GM19467 (cell line): ENCODE measurements around the gene AOAH.

Experiments
- ATAC-seq: cut with Tn5 transposase; IDR thresholded peaks from one replicate; pipeline ENCODE4 v1.9.1; 2021; ENCODE audit warnings: mild to moderate bottlenecking, moderate library complexity; ENCODE audit not compliant: unreplicated experiment

The AOAH gene

GRCh38 chr7:36564489-36564888 lies 159.8 kb downstream of the AOAH start:
- ATAC-seq, result no peak

GRCh38 chr7:36563706-36564327 lies 160.5 kb downstream of the AOAH start:
- no peak for ATAC-seq

- no peak for ATAC-seq
These were observed 162.2 kb downstream of the AOAH start for GRCh38 chr7:36562121-36562520.

GRCh38 chr7:36549029-36549428 lies 175.3 kb downstream of the AOAH start:
- ATAC-seq, result no peak

- no peak for ATAC-seq
These were observed 176.9 kb downstream of the AOAH start for GRCh38 chr7:36547416-36547815.

GRCh38 chr7:36546331-36546730 lies 178.0 kb downstream of the AOAH start:
- ATAC-seq, result no peak

GRCh38 chr7:36545291-36545690 lies 179.0 kb downstream of the AOAH start:
- no peak for ATAC-seq

GRCh38 chr7:36538126-36538525 lies 186.2 kb downstream of the AOAH start:
- ATAC-seq, result no peak

- no peak for ATAC-seq
These were observed 188.2 kb downstream of the AOAH start for GRCh38 chr7:36535866-36536664.

GRCh38 chr7:36533717-36534116 lies 190.6 kb downstream of the AOAH start:
- no peak for ATAC-seq

GRCh38 chr7:36532981-36533499 lies 191.3 kb downstream of the AOAH start:
- ATAC-seq, result no peak

- no peak for ATAC-seq
These were observed 192.3 kb downstream of the AOAH start for GRCh38 chr7:36531951-36532350.

- no peak for ATAC-seq
These were observed 193.8 kb downstream of the AOAH start for GRCh38 chr7:36530456-36530855.

- ATAC-seq, result no peak
These were observed 196.8 kb downstream of the AOAH start for GRCh38 chr7:36527549-36527913.

- peak; percentile 61 for ATAC-seq
These were observed 197.3 kb downstream of the AOAH start for GRCh38 chr7:36526863-36527548.

GRCh38 chr7:36523371-36524101 lies 200.8 kb downstream of the AOAH start:
- ATAC-seq, result no peak

- ATAC-seq, result no peak
These were observed 201.8 kb downstream of the AOAH start for GRCh38 chr7:36522453-36523007.

GRCh38 chr7:36521911-36522310 lies 202.4 kb downstream of the AOAH start:
- ATAC-seq, result no peak

- ATAC-seq, result no peak
These were observed 203.2 kb downstream of the AOAH start for GRCh38 chr7:36521133-36521532.

GRCh38 chr7:36515847-36516246 lies 208.4 kb downstream of the AOAH start:
- no peak for ATAC-seq
